ENCODE data around the gene CAMK2G.
A peak's percentile ranks its signal among the peaks of the same experiment; 100 is the strongest.

The CAMK2G gene

DNA sequence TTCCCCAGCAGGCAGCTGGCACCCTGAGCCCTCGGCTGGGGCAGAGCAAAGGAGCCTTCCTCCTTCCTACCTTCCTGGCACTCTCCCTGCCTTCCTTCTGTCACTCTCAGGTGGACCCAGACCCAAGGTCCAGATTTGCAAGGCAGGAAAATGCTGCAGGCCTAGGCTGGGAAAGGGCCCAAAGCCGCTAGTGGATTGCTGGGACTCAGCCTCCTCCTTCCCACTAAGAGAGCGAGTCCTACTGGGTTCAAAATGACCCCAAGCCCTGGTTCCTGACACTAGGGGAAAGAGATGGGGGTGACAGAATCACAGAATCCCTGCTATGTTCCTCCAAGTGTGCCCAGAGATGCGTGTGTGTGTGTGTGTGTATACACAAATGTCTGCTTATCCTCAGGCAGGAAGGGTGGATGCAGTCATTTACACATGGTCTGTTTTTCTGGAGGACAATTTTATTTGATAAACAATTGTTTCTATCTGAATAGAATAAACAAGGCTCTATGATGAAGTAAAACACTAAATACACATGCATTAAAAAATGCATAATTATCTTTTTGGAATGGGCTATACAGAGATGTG, 35.3 kb upstream of the CAMK2G start:
- in situ Hi-C loops (cut with MboI; ENCODE audit: low sequenced_read_pairs, unreplicated experiment) = no loop called here
- DNase-seq (ENCODE audit: low spot score) = no peak
- TF ChIP-seq, protein P1, sequence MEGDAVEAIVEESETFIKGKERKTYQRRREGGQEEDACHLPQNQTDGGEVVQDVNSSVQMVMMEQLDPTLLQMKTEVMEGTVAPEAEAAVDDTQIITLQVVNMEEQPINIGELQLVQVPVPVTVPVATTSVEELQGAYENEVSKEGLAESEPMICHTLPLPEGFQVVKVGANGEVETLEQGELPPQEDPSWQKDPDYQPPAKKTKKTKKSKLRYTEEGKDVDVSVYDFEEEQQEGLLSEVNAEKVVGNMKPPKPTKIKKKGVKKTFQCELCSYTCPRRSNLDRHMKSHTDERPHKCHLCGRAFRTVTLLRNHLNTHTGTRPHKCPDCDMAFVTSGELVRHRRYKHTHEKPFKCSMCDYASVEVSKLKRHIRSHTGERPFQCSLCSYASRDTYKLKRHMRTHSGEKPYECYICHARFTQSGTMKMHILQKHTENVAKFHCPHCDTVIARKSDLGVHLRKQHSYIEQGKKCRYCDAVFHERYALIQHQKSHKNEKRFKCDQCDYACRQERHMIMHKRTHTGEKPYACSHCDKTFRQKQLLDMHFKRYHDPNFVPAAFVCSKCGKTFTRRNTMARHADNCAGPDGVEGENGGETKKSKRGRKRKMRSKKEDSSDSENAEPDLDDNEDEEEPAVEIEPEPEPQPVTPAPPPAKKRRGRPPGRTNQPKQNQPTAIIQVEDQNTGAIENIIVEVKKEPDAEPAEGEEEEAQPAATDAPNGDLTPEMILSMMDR (IDR thresholded peaks at IDR 0.05; ENCODE audit: borderline replicate concordance, control extremely low read depth, extremely low read depth, insufficient read depth, missing control alignments) = no peak

DNA sequence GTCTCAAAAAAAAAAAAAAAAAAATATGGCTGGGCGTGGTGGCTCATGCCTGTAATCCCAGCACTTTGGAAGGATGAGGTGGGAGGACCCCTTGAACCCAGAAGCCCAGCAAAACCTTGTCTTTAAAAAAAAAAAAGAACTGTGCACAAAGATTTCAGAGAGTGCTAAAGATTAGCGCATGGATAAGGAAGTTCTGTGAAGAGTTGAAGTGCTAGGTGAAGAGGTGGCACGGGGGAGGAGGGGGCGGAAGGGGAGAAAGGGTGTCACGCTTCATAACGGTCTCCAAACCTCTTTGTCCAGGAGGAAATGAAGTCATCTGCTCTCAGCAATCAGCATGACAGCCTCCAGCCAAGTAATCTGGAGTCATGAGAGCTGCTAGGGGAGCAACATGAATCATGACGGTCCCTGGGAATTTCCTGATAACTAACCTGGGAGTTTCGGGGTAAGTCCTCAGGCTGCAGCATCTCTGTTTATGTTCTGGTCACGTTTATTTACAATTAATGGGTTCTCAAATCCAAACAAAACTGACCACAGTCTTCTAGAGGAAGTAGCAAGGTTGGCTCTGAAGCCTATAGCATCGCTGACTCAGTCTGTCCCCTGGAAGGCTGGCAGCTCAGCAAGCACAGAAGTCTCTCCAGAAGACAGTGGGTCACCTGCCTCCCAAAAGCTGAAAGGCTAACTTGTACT, 34.6 kb upstream of the CAMK2G start:
- in situ Hi-C loops (cut with MboI; ENCODE audit: low sequenced_read_pairs, unreplicated experiment) = no loop called here
- peak; percentile 73 for DNase-seq (ENCODE audit: low spot score)
- TF ChIP-seq, protein P1 (IDR thresholded peaks at IDR 0.05; ENCODE audit: borderline replicate concordance, control extremely low read depth, extremely low read depth, insufficient read depth, missing control alignments) = no peak

DNA sequence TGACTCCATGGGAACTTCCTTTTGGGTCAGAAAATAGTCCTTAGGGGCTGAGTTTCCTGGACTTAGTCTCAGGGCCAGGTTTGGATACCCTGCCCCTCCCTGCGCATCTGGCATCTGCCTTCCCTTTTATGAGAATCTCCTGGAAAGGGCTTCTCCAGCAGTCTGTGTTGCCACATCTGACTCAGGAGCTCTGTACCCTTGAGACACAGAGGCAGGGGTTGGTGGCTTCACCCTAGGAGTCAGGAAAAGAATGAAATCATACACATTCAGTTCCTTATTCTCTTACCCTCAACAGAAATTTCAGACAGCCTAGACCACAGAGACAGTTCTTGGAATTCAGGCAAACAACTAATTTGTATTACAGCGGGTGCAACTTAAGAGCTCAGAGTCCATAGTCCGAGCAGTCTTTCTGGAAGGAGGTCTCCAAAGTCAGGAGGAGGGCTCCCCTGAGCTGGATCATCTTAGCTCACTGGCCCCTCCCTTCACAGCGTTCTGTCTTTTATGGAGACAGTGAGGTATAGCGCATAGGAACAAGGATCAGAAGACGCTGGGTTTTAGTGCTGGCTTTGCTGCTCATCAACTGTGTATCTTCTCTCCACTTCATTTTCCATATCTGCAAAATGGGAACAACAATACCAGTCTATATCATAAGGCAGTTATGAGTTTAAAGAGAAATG, 33.6 kb upstream of the CAMK2G start:
- in situ Hi-C loops (cut with MboI; ENCODE audit: low sequenced_read_pairs, unreplicated experiment) = no loop called here
- DNase-seq (ENCODE audit: low spot score) = no peak
- TF ChIP-seq, protein P1 (IDR thresholded peaks at IDR 0.05; ENCODE audit: borderline replicate concordance, control extremely low read depth, extremely low read depth, insufficient read depth, missing control alignments) = no peak

DNA sequence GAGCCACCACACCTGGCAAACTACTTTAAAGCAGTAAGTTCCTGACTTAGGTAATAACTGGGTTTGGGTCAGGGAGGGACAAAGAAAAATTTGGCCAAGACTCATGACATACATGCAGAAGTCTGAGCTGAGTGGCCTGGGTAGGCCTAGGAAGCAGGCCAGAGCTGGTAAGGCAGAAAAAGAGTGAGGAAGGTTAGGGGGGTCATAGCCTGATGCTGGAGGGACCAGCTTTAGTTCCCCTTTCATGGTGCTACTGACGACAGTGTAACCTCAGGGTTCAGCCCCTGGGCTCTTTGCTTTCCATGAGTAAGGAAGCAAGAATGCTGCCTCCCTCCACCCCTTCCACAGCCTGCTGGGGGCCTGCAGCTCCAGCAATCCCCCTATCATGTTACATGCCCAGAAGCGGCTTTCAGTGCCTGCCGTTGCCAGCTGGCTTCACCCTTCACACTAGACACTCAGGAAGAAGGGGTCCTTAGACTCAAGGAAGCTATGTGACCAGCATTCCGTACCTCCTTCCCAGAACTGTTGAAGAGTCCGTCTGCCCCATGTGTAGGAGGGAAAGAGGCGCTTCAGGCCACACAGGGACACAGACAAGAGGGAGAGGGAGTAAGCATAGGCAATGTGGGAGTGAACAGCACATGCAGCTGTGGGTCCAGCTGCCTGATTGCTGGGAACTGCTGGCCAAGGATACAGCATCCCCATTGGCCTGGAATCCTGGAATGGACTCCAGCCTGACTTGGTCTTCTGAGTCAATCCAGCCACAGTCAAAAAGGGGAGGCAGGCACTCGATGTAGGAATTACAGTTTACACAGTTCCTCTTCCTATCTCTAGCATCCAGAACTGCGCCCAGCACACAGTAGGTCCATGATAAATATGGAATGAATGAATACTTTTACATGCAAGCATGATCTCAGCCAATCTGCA, 32.4 kb upstream of the CAMK2G start:
- TF ChIP-seq, protein P1 (IDR thresholded peaks at IDR 0.05; ENCODE audit: borderline replicate concordance, control extremely low read depth, extremely low read depth, insufficient read depth, missing control alignments) = no peak
- in situ Hi-C loops (cut with MboI; ENCODE audit: low sequenced_read_pairs, unreplicated experiment) = no loop called here
- DNase-seq (ENCODE audit: low spot score) = no peak

DNA sequence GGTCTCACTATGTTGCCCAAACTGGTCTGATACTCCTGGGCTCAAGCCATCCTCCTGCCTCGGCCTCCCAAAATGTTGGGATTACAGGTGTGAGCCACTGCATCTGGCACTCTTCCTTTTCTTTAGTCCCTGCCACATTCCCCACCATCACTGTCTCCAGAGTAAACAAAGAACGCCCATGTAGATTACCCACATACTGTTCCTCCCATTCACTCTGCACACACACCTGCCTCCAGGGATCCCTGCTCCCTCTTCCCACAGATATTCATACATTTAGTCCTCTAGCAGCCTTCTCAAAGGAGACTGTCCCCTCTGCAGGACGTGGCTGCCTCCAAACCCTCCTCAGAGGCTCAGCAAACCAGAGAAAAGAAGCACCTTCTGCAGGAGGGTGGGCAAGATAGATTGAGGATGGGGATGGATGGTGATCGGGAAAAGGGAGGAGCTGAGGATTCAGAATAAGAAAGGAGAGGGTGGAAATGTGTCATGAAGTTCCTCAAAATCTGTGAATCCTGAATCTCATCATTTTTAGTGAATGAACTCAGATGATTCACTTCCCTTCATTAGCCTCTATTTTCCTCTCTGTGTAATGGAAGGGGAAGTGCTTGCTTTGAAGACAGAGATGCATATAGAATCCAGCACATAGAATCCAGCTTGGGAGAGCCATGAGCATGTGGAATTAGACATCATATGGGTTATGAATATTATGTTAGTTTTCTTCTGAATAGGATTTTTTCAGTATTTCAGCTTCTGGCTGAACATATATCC, 31.1 kb upstream of the CAMK2G start:
- in situ Hi-C loops (cut with MboI; ENCODE audit: low sequenced_read_pairs, unreplicated experiment) = no loop called here
- DNase-seq (ENCODE audit: low spot score) = no peak
- TF ChIP-seq, protein P1 (IDR thresholded peaks at IDR 0.05; ENCODE audit: borderline replicate concordance, control extremely low read depth, extremely low read depth, insufficient read depth, missing control alignments) = no peak

Measured in GM13976 (cell line).